GM21786 (cell line): Measurements from ENCODE around the gene ATP8B3.

ENCODE experiments used
- ATAC-seq: cut with Tn5 transposase; IDR thresholded peaks from one replicate; pipeline ENCODE4 v1.9.1; 2021; ENCODE audit not compliant: unreplicated experiment

ATP8B3 gene

GRCh38 chr19:1746401-1747284, 65.4 kb downstream of the ATP8B3 start:
- no peak for ATAC-seq

GRCh38 chr19:1745589-1746031, 66.5 kb downstream of the ATP8B3 start:
- no peak for ATAC-seq

- no peak for ATAC-seq
Measured at GRCh38 chr19:1744822-1745563, 67.1 kb downstream of the ATP8B3 start.

- ATAC-seq, result no peak
Measured at GRCh38 chr19:1744133-1744665, 67.9 kb downstream of the ATP8B3 start.

- no peak for ATAC-seq
Measured at GRCh38 chr19:1742989-1743696, 68.9 kb downstream of the ATP8B3 start.

- ATAC-seq, result no peak
Measured at GRCh38 chr19:1739960-1740629, 72.0 kb downstream of the ATP8B3 start.

GRCh38 chr19:1736927-1737326, 75.1 kb downstream of the ATP8B3 start:
- ATAC-seq, result no peak

- no peak for ATAC-seq
Measured at GRCh38 chr19:1736280-1736679, 75.8 kb downstream of the ATP8B3 start.

GRCh38 chr19:1734321-1734966, 77.6 kb downstream of the ATP8B3 start:
- no peak for ATAC-seq
